ENCODE measurements around the gene UGT3A1. TPM values are rescaled to one million over a fixed set of nuclear protein-coding genes. Genes with fewer than 3 reads are reported as not detected.
A peak's percentile ranks its signal among the peaks of the same experiment; 100 is the strongest.

The UGT3A1 gene
- total RNA-seq, 1 experiment from 2014 or later = not detected

- H3K4me3 ChIP-seq = no peak within 1 kb of the TSS
- peak; percentile 60 for DNase-seq
- no peaks in the 10 kb centered on the region; the same call in 1 of the 2 replicates for H3K9me3 ChIP-seq
- no peaks in the 10 kb centered on the region for H3K36me3 ChIP-seq
- H3K27me3 ChIP-seq = peaks cover 2% of the 10 kb centered on the region; the same call in 1 of the 2 replicates
These were observed 52.5 kb downstream of the UGT3A1 start, which contains the start of gene CAPSL for GRCh38 chr5:35938568-35939227. Gene CAPSL, minus strand, starts transcription at chr5:35938622. Its CDS starts 17,502 bp downstream, at chr5:35921120.

- peak overlapping the region; percentile 6 for H3K4me3 ChIP-seq
- peak; percentile 21 for DNase-seq
These were observed 64.7 kb downstream of the UGT3A1 start for GRCh38 chr5:35926389-35927051.

DNA sequence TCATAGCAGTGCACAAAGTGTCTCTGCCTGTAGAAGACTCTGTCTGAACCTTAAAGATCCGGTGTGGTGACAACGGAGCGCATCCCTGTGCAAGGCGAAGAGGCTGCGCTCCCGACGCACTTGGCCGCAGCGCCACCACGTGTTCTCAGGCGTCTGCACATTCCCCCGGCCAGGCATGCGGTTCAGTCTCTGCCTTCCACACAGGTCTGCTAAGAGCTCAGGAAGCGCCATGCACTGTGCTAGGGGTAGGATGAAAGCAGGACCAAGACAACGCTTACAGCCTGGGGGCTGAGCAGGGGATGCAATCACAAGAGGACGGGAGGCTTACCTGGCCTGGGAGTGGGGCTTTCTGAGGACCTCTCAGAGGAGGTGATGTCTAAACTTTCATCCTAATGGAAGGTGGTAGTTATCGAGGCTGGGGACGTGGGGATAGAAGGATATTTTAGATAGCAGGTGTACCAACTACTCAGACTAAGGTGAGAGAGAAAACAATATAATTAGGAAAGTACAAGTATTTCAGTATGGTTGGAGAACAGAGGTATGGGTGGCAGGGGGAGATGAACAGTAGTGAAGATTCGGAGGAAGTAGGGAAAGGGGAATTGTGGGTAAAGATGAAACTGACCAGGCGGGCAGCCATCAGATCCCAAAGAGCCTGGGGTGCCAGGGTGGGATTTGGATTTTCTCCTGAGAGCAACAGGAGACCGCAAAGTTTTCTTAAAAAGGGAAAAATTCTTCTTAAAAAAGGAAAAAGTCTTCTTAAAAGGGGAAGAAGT lies 66.1 kb downstream of the UGT3A1 start:
- Histone ChIP-seq H3K36me3 (peaks cover 2% of the 10 kb centered on the region; the same call in 1 of the 2 replicates), H3K27me3 (no peaks in the 10 kb centered on the region), H3K9me3 (peaks cover 4% of the 10 kb centered on the region; the same call in 1 of the 2 replicates), H3K4me3 (no peak overlapping the region)
- DNase-seq = peak; percentile 77

More at GRCh38 chr5:35926389-35927051, 64.7 kb downstream of the UGT3A1 start:
- Histone ChIP-seq H3K9me3 (no peaks in the 10 kb centered on the region), H3K36me3 (no peaks in the 10 kb centered on the region), H3K27me3 (no peaks in the 10 kb centered on the region)

- no peak overlapping the region for H3K4me3 ChIP-seq
- peaks cover 2% of the 10 kb centered on the region; the same call in 1 of the 2 replicates for H3K36me3 ChIP-seq
- peak; percentile 76 for DNase-seq
- H3K9me3 ChIP-seq = peaks cover 9% of the 10 kb centered on the region
- no peaks in the 10 kb centered on the region for H3K27me3 ChIP-seq
These were observed 66.9 kb downstream of the UGT3A1 start for GRCh38 chr5:35924122-35924949.

DNA sequence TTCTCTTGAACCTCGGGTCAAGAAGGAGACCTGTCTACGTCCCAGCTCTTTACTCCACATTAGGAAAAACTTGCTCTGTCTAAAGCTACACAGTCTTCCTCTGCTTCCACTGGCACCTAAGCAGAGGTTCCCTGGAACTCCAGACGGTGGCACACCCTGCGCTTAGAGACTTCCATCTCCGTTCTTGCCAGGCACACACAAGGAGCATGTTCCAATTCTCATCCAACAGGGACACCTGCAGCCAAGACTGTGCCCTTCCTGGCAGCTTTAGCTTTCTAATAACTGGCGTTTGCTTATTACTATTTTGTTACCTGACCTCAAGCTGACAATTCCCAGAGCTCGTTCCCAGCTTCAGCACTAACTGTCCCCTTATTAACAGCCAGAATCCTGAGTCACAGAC lies 68.7 kb downstream of the UGT3A1 start:
- no peak overlapping the region for H3K4me3 ChIP-seq
- H3K36me3 ChIP-seq = peaks cover 2% of the 10 kb centered on the region; the same call in 1 of the 2 replicates
- H3K9me3 ChIP-seq = peaks cover 18% of the 10 kb centered on the region
- DNase-seq = no peak
- no peaks in the 10 kb centered on the region for H3K27me3 ChIP-seq

GRCh38 chr5:35921930-35922329 lies 69.3 kb downstream of the UGT3A1 start:
- no peaks in the 10 kb centered on the region for H3K27me3 ChIP-seq
- peaks cover 2% of the 10 kb centered on the region; the same call in 1 of the 2 replicates for H3K36me3 ChIP-seq
- H3K4me3 ChIP-seq = no peak overlapping the region
- peaks cover 23% of the 10 kb centered on the region for H3K9me3 ChIP-seq
- DNase-seq = no peak

- H3K4me3 ChIP-seq = no peak overlapping the region
- no peaks in the 10 kb centered on the region for H3K27me3 ChIP-seq
- peaks cover 2% of the 10 kb centered on the region; the same call in 1 of the 2 replicates for H3K36me3 ChIP-seq
- peaks cover 27% of the 10 kb centered on the region for H3K9me3 ChIP-seq
- no peak for DNase-seq
These were observed 70.3 kb downstream of the UGT3A1 start for GRCh38 chr5:35920890-35921289.

GRCh38 chr5:35919191-35919590 lies 72.0 kb downstream of the UGT3A1 start:
- Histone ChIP-seq H3K9me3 (peaks cover 27% of the 10 kb centered on the region), H3K36me3 (peaks cover 2% of the 10 kb centered on the region; the same call in 1 of the 2 replicates), H3K4me3 (no peak overlapping the region), H3K27me3 (no peaks in the 10 kb centered on the region)
- DNase-seq = peak; percentile 87

- Histone ChIP-seq H3K27me3 (no peaks in the 10 kb centered on the region), H3K36me3 (no peaks in the 10 kb centered on the region), H3K9me3 (peaks cover 10% of the 10 kb centered on the region; the same call in 1 of the 2 replicates), H3K4me3 (no peak overlapping the region)
- DNase-seq = no peak
These were observed 82.4 kb downstream of the UGT3A1 start for GRCh38 chr5:35908814-35909213.

- Histone ChIP-seq H3K9me3 (peaks cover 10% of the 10 kb centered on the region; the same call in 1 of the 2 replicates), H3K27me3 (no peaks in the 10 kb centered on the region), H3K4me3 (no peak overlapping the region), H3K36me3 (no peaks in the 10 kb centered on the region)
- no peak for DNase-seq
These were observed 83.0 kb downstream of the UGT3A1 start for GRCh38 chr5:35908228-35908627.

DNA sequence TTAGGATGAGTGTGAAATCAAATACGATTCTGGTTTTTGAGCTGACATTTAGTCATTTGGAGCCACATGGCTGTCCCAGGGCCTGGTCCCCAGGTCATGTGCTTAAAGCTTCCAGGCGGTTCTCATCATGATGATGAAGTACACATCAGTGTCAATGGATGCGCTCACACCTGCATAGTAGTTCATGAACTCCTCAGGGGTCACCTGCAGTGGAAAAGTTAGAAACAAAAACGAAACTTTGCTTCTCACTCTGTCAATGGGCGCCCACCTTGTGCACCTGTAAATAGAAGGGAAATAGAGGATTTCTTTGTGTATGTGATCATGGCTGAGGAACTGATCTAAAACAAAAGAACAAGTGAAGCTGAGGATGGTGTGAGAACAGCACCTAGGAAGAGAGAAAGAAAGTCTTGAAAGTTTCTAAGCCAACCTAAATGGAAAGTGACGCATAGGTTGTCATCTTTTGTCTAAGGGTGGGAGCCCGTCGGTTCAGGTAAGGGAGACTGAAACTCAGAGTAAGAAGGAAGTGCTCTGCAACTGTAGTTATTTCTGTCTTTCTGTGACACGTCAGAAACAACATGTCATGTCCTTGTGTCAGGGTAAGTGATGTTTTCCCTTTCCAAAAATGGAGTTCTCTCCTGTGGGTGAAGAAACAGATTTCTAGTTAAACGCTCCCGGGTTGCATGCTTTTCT lies 86.6 kb downstream of the UGT3A1 start:
- Histone ChIP-seq H3K9me3 (no peaks in the 10 kb centered on the region), H3K4me3 (no peak overlapping the region), H3K36me3 (no peaks in the 10 kb centered on the region), H3K27me3 (no peaks in the 10 kb centered on the region)
- no peak for DNase-seq

- H3K9me3 ChIP-seq = no peaks in the 10 kb centered on the region
- DNase-seq = no peak
- no peak overlapping the region for H3K4me3 ChIP-seq
These were observed 87.5 kb downstream of the UGT3A1 start for GRCh38 chr5:35903631-35904203.

GRCh38 chr5:35902046-35902672 lies 89.0 kb downstream of the UGT3A1 start:
- Histone ChIP-seq H3K27me3 (no peaks in the 10 kb centered on the region), H3K36me3 (no peaks in the 10 kb centered on the region), H3K9me3 (no peaks in the 10 kb centered on the region), H3K4me3 (no peak overlapping the region)
- no peak for DNase-seq

More at GRCh38 chr5:35903631-35904203, 87.5 kb downstream of the UGT3A1 start:
- Histone ChIP-seq H3K27me3 (no peaks in the 10 kb centered on the region), H3K36me3 (no peaks in the 10 kb centered on the region)
